ENCODE measurements around the gene TBX21. TPM values are rescaled to one million over a fixed set of nuclear protein-coding genes. Genes with fewer than 3 reads are reported as not detected.

The TBX21 gene
- total and polyA plus RNA-seq, 2 of the 4 experiments (the other 2 are of a cell fraction), result not detected

DNA sequence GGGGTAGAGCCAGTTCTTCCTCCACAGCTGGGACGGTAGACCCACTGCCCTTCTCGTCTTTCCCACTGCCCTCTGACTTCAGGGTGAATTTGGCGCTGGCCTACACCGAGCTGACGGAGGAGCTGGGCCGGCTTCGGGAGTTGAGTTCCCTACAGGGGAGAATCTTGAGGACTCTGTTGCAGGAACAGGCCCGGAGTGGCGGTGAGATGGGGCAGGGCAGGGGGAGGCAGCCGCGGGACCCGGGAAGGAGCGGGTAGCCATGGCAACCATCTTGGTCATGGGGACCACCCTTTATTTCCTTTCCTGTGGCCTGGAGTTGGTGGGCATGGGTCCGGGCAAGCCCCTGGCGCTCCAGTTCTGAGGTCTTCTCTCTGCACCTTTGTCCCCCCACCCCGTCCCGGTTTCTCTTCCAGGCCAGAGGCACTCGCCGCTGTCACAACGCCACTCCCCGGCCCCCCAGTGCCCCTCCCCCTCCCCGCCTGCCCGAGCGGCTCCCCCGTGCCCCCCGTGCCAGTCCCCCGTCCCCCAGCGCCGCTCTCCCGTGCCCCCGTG lies 24.6 kb upstream of the TBX21 start:
- Histone ChIP-seq H3K9me3 (ENCODE audit: control insufficient read depth, insufficient read depth, low read length) (no peaks in the 10 kb centered on the region), H3K4me3 (ENCODE audit: insufficient read depth, low read depth, low read length) (no peak overlapping the region), H3K4me1 (ENCODE audit: control insufficient read depth, insufficient read depth, low read length) (0 out of 2 replicates have a peak, but pooled peaks cover 1% of the 10 kb centered on the region), H3K4me2 (ENCODE audit: low read depth, low read length) (no peak overlapping the region), H3K14ac (replicated peaks; ENCODE audit: low read depth, low read length) (no peak overlapping the region), H2BK5ac (ENCODE audit: low read depth, low read length, poor library complexity, severe bottlenecking) (no peak overlapping the region), H2BK20ac (ENCODE audit: low read depth, low read length) (no peak overlapping the region), H3K23ac (ENCODE audit: low read depth, low read length) (no peak overlapping the region), H2BK15ac (ENCODE audit: low read depth, low read length) (no peak overlapping the region), H4K20me1 (ENCODE audit: insufficient read depth, low read length) (peaks cover 10% of the 10 kb centered on the region), H4K5ac (ENCODE audit: low read depth, low read length) (no peak overlapping the region), H3K4ac (ENCODE audit: low read depth, low read length) (no peak overlapping the region), H4K8ac (ENCODE audit: low read depth in 2 of 2, low read length in 2 of 2) (no peak overlapping the region), H2AK5ac (ENCODE audit: low read depth, low read length) (no peak overlapping the region), H3K56ac (ENCODE audit: extremely low read depth, insufficient read depth, low read length) (no peak overlapping the region), H3K9me1 (ENCODE audit: insufficient read depth, low read length) (peaks cover 3% of the 10 kb centered on the region; the same call in 1 of the 2 replicates), H2AK9ac (replicated peaks; ENCODE audit: low read depth, low read length, poor library complexity) (no peak overlapping the region), H2BK120ac (ENCODE audit: low read depth, low read length) (no peak overlapping the region), H3K9ac (ENCODE audit: low read depth, low read length) (no peak overlapping the region), H4K91ac (ENCODE audit: insufficient read depth, low read depth, low read length) (no peak overlapping the region), H3K79me1 (ENCODE audit: low read depth in 1 of 2, low read length in 2 of 2) (no peaks in the 10 kb centered on the region), H3K27me3 (ENCODE audit: control insufficient read depth, insufficient read depth, low read length) (peaks cover 15% of the 10 kb centered on the region), H3K18ac (ENCODE audit: low read depth, low read length) (no peak overlapping the region), H3K36me3 (ENCODE audit: control insufficient read depth, insufficient read depth, low read length) (peaks cover 15% of the 10 kb centered on the region; the same call in 1 of the 2 replicates), H2AFZ (replicated peaks; ENCODE audit: low read length, poor library complexity) (peak overlapping the region; percentile 47), H3K27ac (ENCODE audit: insufficient read depth, low read length) (no peak overlapping the region)
- ATAC-seq (ENCODE audit: low read depth), result no peak
- dilution Hi-C loops (cut with HindIII; ENCODE audit: low sequenced_read_pairs, unreplicated experiment) (no loop called here), intact Hi-C loops (cut with micrococcal nuclease) (no loop called here), in situ Hi-C loops (cut with MboI; ENCODE audit: low sequenced_read_pairs) (no loop called here)
- TF ChIP-seq NFE2L2 (IDR thresholded peaks at IDR 0.05; ENCODE audit: low read depth, low read length) (no peak), MAZ (IDR thresholded peaks at IDR 0.05; ENCODE audit: borderline replicate concordance, low read depth, low read length) (no peak), POLR2A (IDR thresholded peaks at IDR 0.05; ENCODE audit: low read depth, low read length) (no peak), BHLHE40 (IDR thresholded peaks at IDR 0.05; ENCODE audit: low read depth, low read length) (no peak), RCOR1 (IDR thresholded peaks at IDR 0.05; ENCODE audit: insufficient replicate concordance, low read length) (no peak), CHD1 (IDR thresholded peaks at IDR 0.05; ENCODE audit: low read depth, low read length) (no peak), USF2 (IDR thresholded peaks at IDR 0.05; ENCODE audit: low read depth, low read length) (no peak), MAFK (IDR thresholded peaks at IDR 0.05; ENCODE audit: low read depth, low read length) (no peak), RAD21 (IDR thresholded peaks at IDR 0.05; ENCODE audit: low read length) (no peak), FOS (IDR thresholded peaks at IDR 0.05; ENCODE audit: low read depth, low read length) (no peak), RFX5 (IDR thresholded peaks at IDR 0.05; ENCODE audit: low read depth, low read length) (no peak)
- TF ChIP-seq, protein P1, sequence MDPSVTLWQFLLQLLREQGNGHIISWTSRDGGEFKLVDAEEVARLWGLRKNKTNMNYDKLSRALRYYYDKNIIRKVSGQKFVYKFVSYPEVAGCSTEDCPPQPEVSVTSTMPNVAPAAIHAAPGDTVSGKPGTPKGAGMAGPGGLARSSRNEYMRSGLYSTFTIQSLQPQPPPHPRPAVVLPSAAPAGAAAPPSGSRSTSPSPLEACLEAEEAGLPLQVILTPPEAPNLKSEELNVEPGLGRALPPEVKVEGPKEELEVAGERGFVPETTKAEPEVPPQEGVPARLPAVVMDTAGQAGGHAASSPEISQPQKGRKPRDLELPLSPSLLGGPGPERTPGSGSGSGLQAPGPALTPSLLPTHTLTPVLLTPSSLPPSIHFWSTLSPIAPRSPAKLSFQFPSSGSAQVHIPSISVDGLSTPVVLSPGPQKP (IDR thresholded peaks at IDR 0.05; ENCODE audit: borderline replicate concordance, low read depth, low read length), result no peak
- TF ChIP-seq, protein P2, sequence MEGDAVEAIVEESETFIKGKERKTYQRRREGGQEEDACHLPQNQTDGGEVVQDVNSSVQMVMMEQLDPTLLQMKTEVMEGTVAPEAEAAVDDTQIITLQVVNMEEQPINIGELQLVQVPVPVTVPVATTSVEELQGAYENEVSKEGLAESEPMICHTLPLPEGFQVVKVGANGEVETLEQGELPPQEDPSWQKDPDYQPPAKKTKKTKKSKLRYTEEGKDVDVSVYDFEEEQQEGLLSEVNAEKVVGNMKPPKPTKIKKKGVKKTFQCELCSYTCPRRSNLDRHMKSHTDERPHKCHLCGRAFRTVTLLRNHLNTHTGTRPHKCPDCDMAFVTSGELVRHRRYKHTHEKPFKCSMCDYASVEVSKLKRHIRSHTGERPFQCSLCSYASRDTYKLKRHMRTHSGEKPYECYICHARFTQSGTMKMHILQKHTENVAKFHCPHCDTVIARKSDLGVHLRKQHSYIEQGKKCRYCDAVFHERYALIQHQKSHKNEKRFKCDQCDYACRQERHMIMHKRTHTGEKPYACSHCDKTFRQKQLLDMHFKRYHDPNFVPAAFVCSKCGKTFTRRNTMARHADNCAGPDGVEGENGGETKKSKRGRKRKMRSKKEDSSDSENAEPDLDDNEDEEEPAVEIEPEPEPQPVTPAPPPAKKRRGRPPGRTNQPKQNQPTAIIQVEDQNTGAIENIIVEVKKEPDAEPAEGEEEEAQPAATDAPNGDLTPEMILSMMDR (conservative IDR thresholded peaks at IDR 0.05; ENCODE audit: low read depth, low read length), result no peak
- no TSS peak for BruUV-seq (replicated peaks)
- CTCF ChIA-PET, result no interaction called here
- no peak for DNase-seq
- POLR2A ChIA-PET (ENCODE audit: unreplicated experiment), result no interaction called here
- 64% methylated on average over 8 of the region's 31 CpGs; no CpG with 5 or more reads in 1 of the 2 experiments for WGBS, 2 experiments (ENCODE audit: extremely low coverage in 2 of 2, insufficient read length in 1 of 2)

Measured in IMR-90 (cell line).